ENCODE results near the gene NXPE3. TPM values are rescaled to one million over a fixed set of nuclear protein-coding genes. Genes with fewer than 3 reads are reported as not detected.

Gene NXPE3
- total RNA-seq, 1 donor from 2014 or later, result 47.9 TPM

- intact Hi-C loops (cut with micrococcal nuclease), result no loop called here
- H3K9me3 ChIP-seq (replicated peaks), result no peaks in the 10 kb centered on the region
- H3K4me1 ChIP-seq, result peaks cover 54% of the 10 kb centered on the region
Measured at GRCh38 chr3:101829874-101830273, 50.9 kb downstream of the NXPE3 start.

GRCh38 chr3:101833446-101833974, 54.5 kb downstream of the NXPE3 start:
- Histone ChIP-seq H3K4me1 (peaks cover 36% of the 10 kb centered on the region), H3K9me3 (replicated peaks) (no peaks in the 10 kb centered on the region)
- intact Hi-C loops (cut with micrococcal nuclease), result no loop called here

More at GRCh38 chr3:101829874-101830273, 50.9 kb downstream of the NXPE3 start:
- no peak for DNase-seq
- Histone ChIP-seq H3K27me3 (ENCODE audit: low read depth) (no peaks in the 10 kb centered on the region), H3K4me3 (peak overlapping the region; percentile 70), H3K36me3 (no peaks in the 10 kb centered on the region), H3K27ac (replicated peaks) (peak overlapping the region; percentile 92)
- TF ChIP-seq CTCF (IDR thresholded peaks at IDR 0.05; ENCODE audit: borderline replicate concordance), result no peak

GRCh38 chr3:101835676-101836075, 56.7 kb downstream of the NXPE3 start:
- intact Hi-C loops (cut with micrococcal nuclease), result no loop called here
- no peak for TF ChIP-seq CTCF (IDR thresholded peaks at IDR 0.05; ENCODE audit: borderline replicate concordance)
- Histone ChIP-seq H3K9me3 (replicated peaks) (no peaks in the 10 kb centered on the region), H3K36me3 (no peaks in the 10 kb centered on the region), H3K27me3 (ENCODE audit: low read depth) (no peaks in the 10 kb centered on the region), H3K4me1 (peaks cover 30% of the 10 kb centered on the region), H3K4me3 (no peak overlapping the region), H3K27ac (replicated peaks) (no peak overlapping the region)
- DNase-seq, result no peak

More at GRCh38 chr3:101833446-101833974, 54.5 kb downstream of the NXPE3 start:
- Histone ChIP-seq H3K36me3 (no peaks in the 10 kb centered on the region), H3K27me3 (ENCODE audit: low read depth) (no peaks in the 10 kb centered on the region), H3K4me3 (no peak overlapping the region), H3K27ac (replicated peaks) (no peak overlapping the region)
- TF ChIP-seq CTCF (IDR thresholded peaks at IDR 0.05; ENCODE audit: borderline replicate concordance), result no peak
- DNase-seq, result no peak

- DNase-seq, result no peak
- no peaks in the 10 kb centered on the region for H3K36me3 ChIP-seq
- no peak for TF ChIP-seq CTCF (IDR thresholded peaks at IDR 0.05; ENCODE audit: borderline replicate concordance)
- intact Hi-C loops (cut with micrococcal nuclease), result no loop called here
- no peak overlapping the region for H3K4me3 ChIP-seq
- H3K9me3 ChIP-seq (replicated peaks), result no peaks in the 10 kb centered on the region
- peaks cover 30% of the 10 kb centered on the region for H3K4me1 ChIP-seq
- no peak overlapping the region for H3K27ac ChIP-seq (replicated peaks)
- no peaks in the 10 kb centered on the region for H3K27me3 ChIP-seq (ENCODE audit: low read depth)
Measured at GRCh38 chr3:101836160-101836559, 57.1 kb downstream of the NXPE3 start.

- intact Hi-C loops (cut with micrococcal nuclease), result no loop called here
- no peaks in the 10 kb centered on the region for H3K36me3 ChIP-seq
- no peaks in the 10 kb centered on the region for H3K9me3 ChIP-seq (replicated peaks)
- no peak overlapping the region for H3K4me3 ChIP-seq
- no peaks in the 10 kb centered on the region for H3K27me3 ChIP-seq (ENCODE audit: low read depth)
- no peak for TF ChIP-seq CTCF (IDR thresholded peaks at IDR 0.05; ENCODE audit: borderline replicate concordance)
- H3K27ac ChIP-seq (replicated peaks), result no peak overlapping the region
- peaks cover 30% of the 10 kb centered on the region for H3K4me1 ChIP-seq
- no peak for DNase-seq
Measured at GRCh38 chr3:101836652-101837598, 57.9 kb downstream of the NXPE3 start.

Data from left ventricle myocardium inferior (tissue), 1 donor.